Measurements from ENCODE around the gene TDP1. TPM values are rescaled to one million over a fixed set of nuclear protein-coding genes. Genes with fewer than 3 reads are reported as not detected.

Gene TDP1
- 10 to 100 TPM; 11.2 to 21.4 TPM for total RNA-seq

- peak; percentile 77 for ATAC-seq (ENCODE audit: insufficient number of reproducible peaks, low FRiP score, low read depth)
- Histone ChIP-seq H3K36me3 (no peaks in the 10 kb centered on the region), H3K9me3 (no peaks in the 10 kb centered on the region), H3K4me3 (peak within 1 kb of the TSS; percentile 94), H3K27me3 (replicated peaks; ENCODE audit: insufficient read depth) (no peaks in the 10 kb centered on the region), H3K27ac (peak within 1 kb of the TSS; percentile 80 to 95), H3K4me1 (ENCODE audit: control insufficient read depth in 1 of 2, low read depth in 2 of 2) (peaks cover 9 to 19% of the 10 kb centered on the region in 2 donors)
- no peak for TF ChIP-seq CTCF (IDR thresholded peaks at IDR 0.05)
- DNase-seq (ENCODE audit: low spot score) = peak; percentile 81
Observed at GRCh38 chr14:89955745-89956660, at the start of gene TDP1. TDP1 (plus strand) TSS chr14:89955927; CDS start chr14:89963115, 7,188 bp downstream.

GRCh38 chr14:89906000-89906399 lies 49.7 kb upstream of the TDP1 start:
- no peak overlapping the region for H3K27ac ChIP-seq
- no peaks in the 10 kb centered on the region for H3K27me3 ChIP-seq (replicated peaks; ENCODE audit: insufficient read depth)
- peaks cover 4 to 22% of the 10 kb centered on the region in 2 donors for H3K4me1 ChIP-seq (ENCODE audit: control insufficient read depth in 1 of 2, low read depth in 2 of 2)
- ATAC-seq (ENCODE audit: insufficient number of reproducible peaks, low FRiP score, low read depth) = no peak
- H3K4me3 ChIP-seq = no peak overlapping the region
- H3K36me3 ChIP-seq = no peaks in the 10 kb centered on the region
- DNase-seq (ENCODE audit: low spot score) = no peak
- no peaks in the 10 kb centered on the region for H3K9me3 ChIP-seq
- no peak for TF ChIP-seq CTCF (IDR thresholded peaks at IDR 0.05)

- Histone ChIP-seq H3K4me1 (ENCODE audit: control insufficient read depth in 1 of 2, low read depth in 2 of 2) (peaks cover 5 to 33% of the 10 kb centered on the region in 2 donors), H3K27me3 (replicated peaks; ENCODE audit: insufficient read depth) (no peaks in the 10 kb centered on the region), H3K9me3 (no peaks in the 10 kb centered on the region), H3K36me3 (no peaks in the 10 kb centered on the region), H3K4me3 (no peak overlapping the region), H3K27ac (no peak overlapping the region)
- DNase-seq (ENCODE audit: low spot score) = no peak
- no peak for TF ChIP-seq CTCF (IDR thresholded peaks at IDR 0.05)
- ATAC-seq (ENCODE audit: insufficient number of reproducible peaks, low FRiP score, low read depth) = no peak
Observed at GRCh38 chr14:89907655-89908054, 48.1 kb upstream of the TDP1 start.

GRCh38 chr14:89908712-89909450 lies 46.8 kb upstream of the TDP1 start:
- Histone ChIP-seq H3K9me3 (no peaks in the 10 kb centered on the region), H3K27ac (no peak overlapping the region), H3K36me3 (no peaks in the 10 kb centered on the region), H3K4me3 (no peak overlapping the region), H3K27me3 (replicated peaks; ENCODE audit: insufficient read depth) (no peaks in the 10 kb centered on the region), H3K4me1 (ENCODE audit: control insufficient read depth in 1 of 2, low read depth in 2 of 2) (peaks cover 5 to 30% of the 10 kb centered on the region in 2 donors)
- no peak for DNase-seq (ENCODE audit: low spot score)
- TF ChIP-seq CTCF (IDR thresholded peaks at IDR 0.05) = no peak
- no peak for ATAC-seq (ENCODE audit: insufficient number of reproducible peaks, low FRiP score, low read depth)

- Histone ChIP-seq H3K4me1 (ENCODE audit: control insufficient read depth in 1 of 2, low read depth in 2 of 2) (peaks cover 5 to 30% of the 10 kb centered on the region in 2 donors), H3K9me3 (no peaks in the 10 kb centered on the region), H3K4me3 (no peak overlapping the region), H3K27ac (no peak overlapping the region), H3K27me3 (replicated peaks; ENCODE audit: insufficient read depth) (no peaks in the 10 kb centered on the region), H3K36me3 (no peaks in the 10 kb centered on the region)
- DNase-seq (ENCODE audit: low spot score) (no peak), ATAC-seq (ENCODE audit: insufficient number of reproducible peaks, low FRiP score, low read depth) (no peak)
- TF ChIP-seq CTCF (IDR thresholded peaks at IDR 0.05) = no peak
Observed at GRCh38 chr14:89909586-89909985, 46.1 kb upstream of the TDP1 start.
